Breast epithelium (tissue), 3 donors: ENCODE results near the gene PAFAH2.

Experiments
- POLR2A ChIP-seq: fragments of 450-650 bp; IDR thresholded peaks from one replicate; pipeline ENCODE4 v1.6.1; 2016; ENCODE audit warnings: antibody characterized with exemption, mild to moderate bottlenecking, moderate library complexity
- TF ChIP-seq, protein P1 (sequence below), 3 donors: fragments of 450-650 bp; IDR thresholded peaks; one replicate each; pipeline ENCODE4 v1.5.1; 2016 to 2017; ENCODE audit warnings: antibody characterized with exemption in 3 of 3, mild to moderate bottlenecking in 3 of 3, moderate library complexity in 3 of 3

DNA sequence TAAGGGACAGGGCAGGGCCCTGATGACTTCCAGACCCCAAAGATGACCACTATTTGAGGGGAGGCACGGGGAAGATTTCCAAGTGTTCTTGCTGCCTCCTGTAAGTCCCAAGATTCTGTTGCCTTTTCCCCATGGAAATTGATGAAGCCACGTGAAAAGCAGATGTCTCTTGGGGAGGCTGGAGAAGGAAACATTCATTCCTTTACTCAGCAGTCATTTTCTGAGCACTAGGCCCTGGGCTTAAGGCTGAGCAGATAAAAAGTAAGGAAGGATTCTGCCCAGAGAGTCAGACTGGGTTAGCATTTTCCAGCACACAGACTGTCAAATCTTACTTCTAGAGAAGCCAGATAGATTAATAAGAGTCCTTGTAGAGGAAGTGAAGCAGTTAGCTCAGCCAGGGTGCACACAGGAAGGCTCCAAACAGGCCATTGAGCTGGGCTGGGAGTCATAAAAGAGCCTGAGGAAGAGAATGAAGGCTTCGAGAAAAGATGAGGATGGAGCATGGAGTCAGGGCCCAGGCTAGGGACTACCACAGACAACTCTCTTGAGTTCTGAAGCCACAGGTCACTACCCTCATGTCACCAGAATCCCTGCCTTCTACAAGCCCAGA lies 33.9 kb upstream of the PAFAH2 start:
- TF ChIP-seq, protein P1, sequence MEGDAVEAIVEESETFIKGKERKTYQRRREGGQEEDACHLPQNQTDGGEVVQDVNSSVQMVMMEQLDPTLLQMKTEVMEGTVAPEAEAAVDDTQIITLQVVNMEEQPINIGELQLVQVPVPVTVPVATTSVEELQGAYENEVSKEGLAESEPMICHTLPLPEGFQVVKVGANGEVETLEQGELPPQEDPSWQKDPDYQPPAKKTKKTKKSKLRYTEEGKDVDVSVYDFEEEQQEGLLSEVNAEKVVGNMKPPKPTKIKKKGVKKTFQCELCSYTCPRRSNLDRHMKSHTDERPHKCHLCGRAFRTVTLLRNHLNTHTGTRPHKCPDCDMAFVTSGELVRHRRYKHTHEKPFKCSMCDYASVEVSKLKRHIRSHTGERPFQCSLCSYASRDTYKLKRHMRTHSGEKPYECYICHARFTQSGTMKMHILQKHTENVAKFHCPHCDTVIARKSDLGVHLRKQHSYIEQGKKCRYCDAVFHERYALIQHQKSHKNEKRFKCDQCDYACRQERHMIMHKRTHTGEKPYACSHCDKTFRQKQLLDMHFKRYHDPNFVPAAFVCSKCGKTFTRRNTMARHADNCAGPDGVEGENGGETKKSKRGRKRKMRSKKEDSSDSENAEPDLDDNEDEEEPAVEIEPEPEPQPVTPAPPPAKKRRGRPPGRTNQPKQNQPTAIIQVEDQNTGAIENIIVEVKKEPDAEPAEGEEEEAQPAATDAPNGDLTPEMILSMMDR (IDR thresholded peaks at IDR 0.05), result no peak
- no peak for TF ChIP-seq POLR2A
